HCT116 (cell line): ENCODE results near the gene DPP4. TPM values are rescaled to one million over a fixed set of nuclear protein-coding genes. Genes with fewer than 3 reads are reported as not detected.

Experiments used
- ATAC-seq: fragments of 200-7000 bp; cut with Tn5 transposase; 2 replicates; pipeline ENCODE4 v1.9.1; 2020; ENCODE audit warnings: mild to moderate bottlenecking, moderate library complexity
- BruUV-seq: library from RNA; stranded (reverse); fragments of 400-500 nt; replicated peaks from 2 replicates; lab custom pipeline; 2021; lab: Mats Ljungman, UMichigan
- CTCF ChIA-PET: fragments of 300-600 bp; sonication (Branson Sonifier 250); formaldehyde crosslinking; loops from one replicate; lab custom pipeline; 2021; ENCODE audit warnings: antibody characterized with exemption; lab: Charles Lee
- POLR2A ChIA-PET: fragments of 300-600, 350-600 bp; sonication (Branson Sonifier 250); formaldehyde crosslinking; loops from one replicate; lab custom pipeline; 2021; ENCODE audit warnings: antibody characterized with exemption; lab: Charles Lee
- RAD21 ChIA-PET, 2 experiments: fragments of 300-600 bp; sonication (Branson Sonifier 250); formaldehyde crosslinking; loops; one replicate each; lab custom pipeline; 2023; ENCODE audit warnings: low total read pairs in 2 of 2; ENCODE audit not compliant: uncharacterized antibody in 2 of 2, unreplicated experiment in 2 of 2, low non-redundant PET in 1 of 2; lab: Charles Lee
- DNase-seq: peaks from one replicate; pipeline ENCODE4 v3.0.0-alpha.2; 2010; ENCODE audit warnings: low read depth, low spot score
- H2AFZ ChIP-seq: fragments of 200-600 bp; shearing (Covaris generic), sonication (generic); 2 replicates; pipeline ENCODE4 v1.6.1; 2017; ENCODE audit warnings: low read depth, mixed run types, mixed read lengths, antibody characterized with exemption, low read length; ENCODE audit not compliant: poor library complexity, severe bottlenecking
- H3K27ac ChIP-seq: 2 replicates; pipeline ENCODE4 v1.5.1; 2012; ENCODE audit warnings: low read depth, low read length
- H3K27me3 ChIP-seq: fragments of 200-600 bp; sonication (generic); 2 replicates; pipeline ENCODE4 v1.6.1; 2016; ENCODE audit warnings: mixed run types, low read length, mixed read lengths; ENCODE audit not compliant: insufficient read depth
- H3K36me3 ChIP-seq, 2 experiments: fragments of 200-500 bp in 1 of 2; fragments of 200-600 bp in 1 of 2; sonication (Bioruptor generic) in 1 of 2; sonication (generic) in 1 of 2; 2 replicates each; pipeline versions ENCODE4 v1.5.1 to v1.6.1; 2014 to 2016; ENCODE audit warnings: low read length in 2 of 2, inconsistent platforms in 1 of 2, mixed read lengths in 1 of 2, mixed run types in 1 of 2; ENCODE audit not compliant: insufficient read depth in 2 of 2, control insufficient read depth in 1 of 2
- H3K4me1 ChIP-seq, 2 experiments: fragments of 200-600 bp in 1 of 2; sonication (generic) in 1 of 2; 2 replicates each; pipeline versions ENCODE4 v1.5.1 to v1.6.1; 2012 to 2017; ENCODE audit warnings: low read length in 2 of 2, inconsistent platforms in 1 of 2, mild to moderate bottlenecking in 1 of 2, mixed read lengths in 1 of 2, mixed run types in 1 of 2, moderate library complexity in 1 of 2; ENCODE audit not compliant: insufficient read depth in 2 of 2, control insufficient read depth in 1 of 2
- H3K4me2 ChIP-seq: fragments of 200-600 bp; sonication (generic); 2 replicates; pipeline ENCODE4 v1.6.1; 2017; ENCODE audit warnings: mixed run types, low read length, mixed read lengths
- H3K4me3 ChIP-seq, 2 experiments: fragments of 200-600 bp in 1 of 2; sonication (generic) in 1 of 2; replicated peaks in 1 of 2; 2 replicates each; pipeline ENCODE4 v1.5.1; 2011 to 2016; ENCODE audit warnings: low read length in 2 of 2, control low read depth in 1 of 2, low read depth in 1 of 2, mild to moderate bottlenecking in 1 of 2, mixed read lengths in 1 of 2, mixed run types in 1 of 2
- H3K79me2 ChIP-seq: fragments of 200-600 bp; sonication (generic); 2 replicates; pipeline ENCODE4 v1.6.1; 2017; ENCODE audit warnings: mild to moderate bottlenecking, mixed run types, low read length, moderate library complexity, mixed read lengths; ENCODE audit not compliant: insufficient read depth
- H3K9ac ChIP-seq: fragments of 200-600 bp; sonication (generic); 2 replicates; pipeline ENCODE4 v1.6.1; 2016; ENCODE audit warnings: low read length, mixed read lengths
- H3K9me2 ChIP-seq: fragments of 200-600 bp; sonication (generic), shearing (Covaris generic); 2 replicates; pipeline ENCODE4 v1.6.1; 2017; ENCODE audit warnings: mixed run types, mild to moderate bottlenecking, moderate library complexity; ENCODE audit not compliant: insufficient read depth
- H3K9me3 ChIP-seq, 2 experiments: fragments of 200-500 bp in 1 of 2; fragments of 200-600 bp in 1 of 2; sonication (Bioruptor generic) in 1 of 2; sonication (generic) in 1 of 2; 2 replicates each; pipeline ENCODE4 v1.6.1; 2014 to 2017; ENCODE audit warnings: low read length in 2 of 2, mixed read lengths in 2 of 2, inconsistent platforms in 1 of 2, low read depth in 1 of 2, mild to moderate bottlenecking in 1 of 2, mixed run types in 1 of 2, moderate library complexity in 1 of 2; ENCODE audit not compliant: control insufficient read depth in 1 of 2, insufficient read depth in 1 of 2
- H4K20me1 ChIP-seq: fragments of 200-600 bp; sonication (generic), shearing (Covaris generic); 2 replicates; pipeline ENCODE4 v1.6.1; 2017; ENCODE audit warnings: mixed run types, mild to moderate bottlenecking, moderate library complexity; ENCODE audit not compliant: insufficient read depth
- CBX3 ChIP-seq: IDR thresholded peaks from 2 replicates; pipeline ENCODE4 v1.6.1; 2012; ENCODE audit warnings: low read depth
- EGR1 ChIP-seq: IDR thresholded peaks from 2 replicates; pipeline ENCODE4 v1.6.1; 2012; ENCODE audit warnings: low read depth
- EZH2 ChIP-seq: fragments of 200-600 bp; sonication (generic); IDR thresholded peaks from 2 replicates; pipeline ENCODE4 v1.6.1; 2017; ENCODE audit warnings: antibody characterized with exemption, mixed run types
- FOSL1 ChIP-seq: IDR thresholded peaks from 2 replicates; pipeline ENCODE4 v1.6.1; 2012; ENCODE audit warnings: low read depth
- JUND ChIP-seq: IDR thresholded peaks from 2 replicates; pipeline ENCODE4 v1.6.1; 2012
- POLR2A ChIP-seq: IDR thresholded peaks from 2 replicates; pipeline ENCODE4 v1.7.0; 2011; ENCODE audit warnings: borderline replicate concordance; ENCODE audit not compliant: insufficient read depth, insufficient read length; ENCODE audit errors: extremely low read depth
- POLR2AphosphoS5 ChIP-seq: IDR thresholded peaks from 2 replicates; pipeline ENCODE4 v1.6.1; 2011; ENCODE audit warnings: mild to moderate bottlenecking, low read depth, low read length, moderate library complexity
- RAD21 ChIP-seq: IDR thresholded peaks from 2 replicates; pipeline ENCODE4 v1.6.1; 2012; ENCODE audit warnings: low read depth, mild to moderate bottlenecking
- SIN3A ChIP-seq: IDR thresholded peaks from 2 replicates; pipeline ENCODE4 v1.6.1; 2012; ENCODE audit warnings: low read depth
- SP1 ChIP-seq: IDR thresholded peaks from 2 replicates; pipeline ENCODE4 v1.6.1; 2012; ENCODE audit warnings: low read depth
- SRF ChIP-seq: IDR thresholded peaks from 2 replicates; pipeline ENCODE4 v1.6.1; 2012; ENCODE audit warnings: low read depth
- YY1 ChIP-seq: IDR thresholded peaks from 2 replicates; pipeline ENCODE4 v1.6.1; 2011; ENCODE audit warnings: low read length, low read depth, moderate library complexity, mild to moderate bottlenecking; ENCODE audit not compliant: insufficient replicate concordance; ENCODE audit errors: extremely low read depth
- ZFX ChIP-seq: fragments of 450-650 bp; IDR thresholded peaks from 2 replicates; pipeline ENCODE4 v1.6.1; 2017
- ZNF274 ChIP-seq: fragments of 200-500 bp; sonication (Bioruptor generic); IDR thresholded peaks from 2 replicates; pipeline ENCODE4 v1.6.1; 2014; ENCODE audit warnings: mild to moderate bottlenecking, low read depth, low read length, inconsistent platforms
- intact Hi-C: fragments of 100-400 bp; cut with micrococcal nuclease; formaldehyde crosslinking; loops from 2 replicates; pipeline ENCODE4 v1.10.0; 2022
- total RNA-seq: library from RNA; stranded (reverse); gene quantifications from one replicate; pipeline ENCODE4 v1.2.1, GENCODE V29; 2021; ENCODE audit not compliant: unreplicated experiment
- TF ChIP-seq, protein P1 (sequence below): IDR thresholded peaks from 2 replicates; pipeline ENCODE4 v1.6.1; 2011; ENCODE audit warnings: mild to moderate bottlenecking, low read length, moderate library complexity; ENCODE audit not compliant: insufficient replicate concordance; ENCODE audit errors: extremely low read depth
- TF ChIP-seq, protein P2 (sequence below): IDR thresholded peaks from 2 replicates; pipeline ENCODE4 v1.6.1; 2012

DPP4 gene
- total RNA-seq, 1 experiment from 2014 or later: 3.6 TPM

DNA sequence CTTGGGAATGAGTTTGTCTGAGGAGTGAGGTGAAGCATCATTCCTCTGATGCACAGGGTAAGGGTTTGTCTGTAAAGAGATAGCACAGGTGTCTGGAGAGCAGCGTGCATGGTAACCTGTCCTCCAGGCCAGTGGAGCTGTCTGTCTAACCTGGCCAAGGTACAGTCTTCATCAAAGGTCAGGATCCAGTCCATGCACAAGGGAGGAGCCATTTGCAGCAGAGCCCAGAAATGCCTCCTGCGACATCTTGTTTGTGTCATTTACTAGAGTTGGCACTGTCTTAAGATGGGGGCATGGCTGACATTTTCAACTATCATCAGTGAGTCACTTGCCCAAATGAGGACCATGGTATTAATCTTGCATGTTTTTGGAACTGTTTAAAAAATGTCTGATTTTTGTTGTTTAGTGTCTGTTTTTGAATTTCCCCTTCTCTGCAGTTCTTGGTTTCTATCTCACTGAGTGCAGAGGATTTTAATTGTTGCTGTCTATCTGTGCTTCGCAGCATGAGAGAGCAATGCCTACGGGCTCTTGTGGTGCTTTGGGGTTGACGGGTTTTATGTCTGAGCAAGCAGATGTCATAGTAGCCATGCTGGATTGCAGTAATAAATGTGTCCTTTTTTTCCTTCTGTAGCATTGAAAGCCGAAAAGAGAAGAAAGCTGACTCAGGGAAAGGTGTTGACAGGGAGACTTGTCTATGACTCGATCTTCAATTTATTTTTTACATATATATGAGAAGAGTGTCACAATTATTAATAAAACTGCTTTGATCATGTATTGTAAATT is 91.3 kb downstream of the DPP4 start:
- H3K4me3 ChIP-seq: no peak overlapping the region
- BruUV-seq: no TSS peak

More for the DNA sequence above, 91.3 kb downstream of the DPP4 start:
- H3K27ac ChIP-seq: no peak overlapping the region
- H3K9me3 ChIP-seq: no peaks in the 10 kb centered on the region
- H3K36me3 ChIP-seq: no peaks in the 10 kb centered on the region
- ChIA-PET CTCF (no interaction called here), RAD21 (no interaction called here), POLR2A (no interaction called here)
- DNase-seq (no peak), ATAC-seq (no peak)
- no peak overlapping the region for H3K9ac ChIP-seq
- H3K79me2 ChIP-seq: no peaks in the 10 kb centered on the region
- H2AFZ ChIP-seq: no peak overlapping the region
- no peaks in the 10 kb centered on the region; the same call in 1 of the 2 replicates for H3K9me2 ChIP-seq
- TF ChIP-seq YY1 (no peak), FOSL1 (no peak), SIN3A (no peak), RAD21 (no peak), POLR2A (no peak), SP1 (no peak), ZFX (no peak), POLR2AphosphoS5 (no peak), EZH2 (no peak), SRF (no peak), CBX3 (no peak), EGR1 (no peak), ZNF274 (no peak), JUND (no peak)
- TF ChIP-seq, protein P1, sequence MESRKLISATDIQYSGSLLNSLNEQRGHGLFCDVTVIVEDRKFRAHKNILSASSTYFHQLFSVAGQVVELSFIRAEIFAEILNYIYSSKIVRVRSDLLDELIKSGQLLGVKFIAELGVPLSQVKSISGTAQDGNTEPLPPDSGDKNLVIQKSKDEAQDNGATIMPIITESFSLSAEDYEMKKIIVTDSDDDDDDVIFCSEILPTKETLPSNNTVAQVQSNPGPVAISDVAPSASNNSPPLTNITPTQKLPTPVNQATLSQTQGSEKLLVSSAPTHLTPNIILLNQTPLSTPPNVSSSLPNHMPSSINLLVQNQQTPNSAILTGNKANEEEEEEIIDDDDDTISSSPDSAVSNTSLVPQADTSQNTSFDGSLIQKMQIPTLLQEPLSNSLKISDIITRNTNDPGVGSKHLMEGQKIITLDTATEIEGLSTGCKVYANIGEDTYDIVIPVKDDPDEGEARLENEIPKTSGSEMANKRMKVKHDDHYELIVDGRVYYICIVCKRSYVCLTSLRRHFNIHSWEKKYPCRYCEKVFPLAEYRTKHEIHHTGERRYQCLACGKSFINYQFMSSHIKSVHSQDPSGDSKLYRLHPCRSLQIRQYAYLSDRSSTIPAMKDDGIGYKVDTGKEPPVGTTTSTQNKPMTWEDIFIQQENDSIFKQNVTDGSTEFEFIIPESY: no peak
- TF ChIP-seq, protein P2, sequence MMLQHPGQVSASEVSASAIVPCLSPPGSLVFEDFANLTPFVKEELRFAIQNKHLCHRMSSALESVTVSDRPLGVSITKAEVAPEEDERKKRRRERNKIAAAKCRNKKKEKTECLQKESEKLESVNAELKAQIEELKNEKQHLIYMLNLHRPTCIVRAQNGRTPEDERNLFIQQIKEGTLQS: no peak
- H3K4me2 ChIP-seq: no peak overlapping the region
- intact Hi-C loops: no loop called here
- no peaks in the 10 kb centered on the region for H3K27me3 ChIP-seq
- no peaks in the 10 kb centered on the region for H4K20me1 ChIP-seq
- H3K4me1 ChIP-seq: peaks cover 0 to 4% of the 10 kb centered on the region in 2 experiments; a peak in 2 of 4 replicates
